Measurements from ENCODE around the gene TRIM26.
"Not testable (repeated sequence)": the region's sequence is repeated elsewhere in the genome, so short reads cannot be mapped to it uniquely, and the experiment has no call there.

Gene TRIM26

DNA sequence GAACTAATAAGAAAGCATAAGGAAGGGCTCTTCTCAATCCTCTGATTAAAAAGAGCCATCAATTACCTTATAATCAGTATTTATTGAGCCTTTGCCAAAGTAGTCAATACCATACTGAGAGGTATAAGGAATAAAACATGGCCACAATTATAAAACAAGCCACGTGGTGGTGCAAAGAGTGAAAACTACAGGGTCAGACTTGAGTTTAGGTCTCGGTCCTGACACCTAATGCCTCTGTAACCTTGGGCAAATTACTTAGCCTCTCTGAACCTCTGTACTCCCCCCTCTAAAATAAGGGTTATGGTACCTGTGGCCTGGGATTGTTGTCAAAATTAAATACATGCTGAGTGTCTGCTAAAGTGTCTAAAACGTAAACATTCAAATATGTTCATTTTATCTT lies 64.0 kb downstream of the TRIM26 start:
- H3K4me3 ChIP-seq (ENCODE audit: low read depth, low read length): no peak overlapping the region
- TF ChIP-seq, protein P1, sequence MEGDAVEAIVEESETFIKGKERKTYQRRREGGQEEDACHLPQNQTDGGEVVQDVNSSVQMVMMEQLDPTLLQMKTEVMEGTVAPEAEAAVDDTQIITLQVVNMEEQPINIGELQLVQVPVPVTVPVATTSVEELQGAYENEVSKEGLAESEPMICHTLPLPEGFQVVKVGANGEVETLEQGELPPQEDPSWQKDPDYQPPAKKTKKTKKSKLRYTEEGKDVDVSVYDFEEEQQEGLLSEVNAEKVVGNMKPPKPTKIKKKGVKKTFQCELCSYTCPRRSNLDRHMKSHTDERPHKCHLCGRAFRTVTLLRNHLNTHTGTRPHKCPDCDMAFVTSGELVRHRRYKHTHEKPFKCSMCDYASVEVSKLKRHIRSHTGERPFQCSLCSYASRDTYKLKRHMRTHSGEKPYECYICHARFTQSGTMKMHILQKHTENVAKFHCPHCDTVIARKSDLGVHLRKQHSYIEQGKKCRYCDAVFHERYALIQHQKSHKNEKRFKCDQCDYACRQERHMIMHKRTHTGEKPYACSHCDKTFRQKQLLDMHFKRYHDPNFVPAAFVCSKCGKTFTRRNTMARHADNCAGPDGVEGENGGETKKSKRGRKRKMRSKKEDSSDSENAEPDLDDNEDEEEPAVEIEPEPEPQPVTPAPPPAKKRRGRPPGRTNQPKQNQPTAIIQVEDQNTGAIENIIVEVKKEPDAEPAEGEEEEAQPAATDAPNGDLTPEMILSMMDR (IDR thresholded peaks at IDR 0.05; ENCODE audit: insufficient read depth, low read depth, low read length, missing control alignments): no peak
- DNase-seq (ENCODE audit: low read depth): no peak

DNA sequence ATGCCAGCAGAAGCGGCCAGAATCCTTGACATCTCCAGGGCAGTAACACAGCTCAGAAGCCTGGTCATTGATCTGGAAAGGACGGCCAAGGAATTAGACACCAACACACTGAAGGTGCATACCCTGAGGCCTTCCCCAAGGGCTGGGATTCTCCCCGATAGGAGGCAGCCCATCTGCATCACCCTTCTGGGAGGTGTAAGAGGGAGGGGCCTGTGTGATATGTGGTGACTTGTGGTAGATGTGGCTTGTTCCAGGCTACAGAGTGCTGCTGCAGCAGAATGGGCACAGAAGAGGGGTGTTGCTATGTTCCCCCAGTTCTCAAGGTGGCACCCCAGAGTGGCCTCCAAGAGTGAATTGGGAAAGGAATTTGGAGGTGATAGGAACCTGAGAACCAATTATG lies 66.1 kb downstream of the TRIM26 start:
- no peak overlapping the region for H3K4me3 ChIP-seq (ENCODE audit: low read depth, low read length)
- peak; percentile 16 for DNase-seq (ENCODE audit: low read depth)
- TF ChIP-seq, protein P1 (IDR thresholded peaks at IDR 0.05; ENCODE audit: insufficient read depth, low read depth, low read length, missing control alignments): no peak

DNA sequence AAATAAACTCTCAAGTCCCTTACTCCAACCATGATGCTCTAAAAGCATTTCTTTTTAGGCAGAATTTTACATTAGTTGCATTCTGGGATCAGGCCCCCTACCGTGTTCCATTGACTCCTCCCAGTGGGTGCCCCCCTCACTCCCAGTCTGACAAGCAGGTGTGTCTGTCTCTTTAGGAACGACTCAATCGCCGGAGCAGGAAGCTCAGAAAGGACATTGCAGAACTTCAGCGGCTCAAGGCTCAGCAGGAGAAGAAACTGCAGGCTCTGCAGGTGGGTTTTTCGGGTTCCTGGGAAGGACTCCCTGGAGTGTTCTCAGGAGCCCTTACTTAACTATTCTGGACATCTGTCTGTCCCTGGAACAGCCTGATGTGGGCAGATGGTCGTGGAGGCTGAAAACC lies 67.4 kb downstream of the TRIM26 start:
- TF ChIP-seq, protein P1 (IDR thresholded peaks at IDR 0.05; ENCODE audit: insufficient read depth, low read depth, low read length, missing control alignments): no peak
- H3K4me3 ChIP-seq (ENCODE audit: low read depth, low read length): no peak overlapping the region
- DNase-seq (ENCODE audit: low read depth): no peak

DNA sequence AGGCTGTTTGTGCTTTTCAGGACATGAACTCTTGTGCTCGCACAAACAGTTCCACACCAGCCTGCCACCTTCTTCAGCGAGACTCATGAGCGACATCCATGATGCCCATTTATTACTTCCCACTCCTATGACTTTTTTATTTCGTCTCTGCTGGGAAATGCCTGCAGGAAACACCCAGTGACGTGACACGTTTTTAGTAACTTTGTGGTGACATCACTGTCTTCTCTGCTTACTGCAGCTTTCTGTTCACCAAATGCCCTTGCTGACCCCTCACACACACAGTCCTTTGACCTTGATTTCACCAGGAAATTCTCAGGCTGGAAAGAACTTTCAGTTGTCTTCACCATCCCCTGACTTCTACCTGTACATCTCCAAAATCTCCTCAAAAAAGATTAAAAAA lies 68.4 kb downstream of the TRIM26 start:
- no peak overlapping the region for H3K4me3 ChIP-seq (ENCODE audit: low read depth, low read length)
- DNase-seq (ENCODE audit: low read depth): no peak
- TF ChIP-seq, protein P1 (IDR thresholded peaks at IDR 0.05; ENCODE audit: insufficient read depth, low read depth, low read length, missing control alignments): no peak

DNA sequence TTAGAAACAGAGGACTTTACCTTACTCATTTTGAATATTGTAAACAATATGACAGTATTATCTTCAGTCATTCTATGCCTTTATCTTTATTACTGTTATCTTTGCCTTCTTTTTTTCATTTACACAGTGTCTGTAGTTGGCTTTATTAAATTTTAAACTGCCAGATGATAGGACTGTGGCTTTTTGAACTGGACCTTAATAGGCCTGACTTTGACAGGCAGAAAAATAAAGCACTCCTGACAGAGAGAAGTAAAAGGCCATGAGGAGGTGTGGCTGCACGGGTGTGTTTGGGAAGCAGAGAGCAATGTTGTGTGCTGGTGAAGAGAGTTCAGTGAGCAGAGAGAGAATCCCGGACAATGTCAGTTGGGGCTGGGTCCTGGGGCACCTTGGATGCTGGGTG lies 69.4 kb downstream of the TRIM26 start:
- DNase-seq (ENCODE audit: low read depth): no peak
- TF ChIP-seq, protein P1 (IDR thresholded peaks at IDR 0.05; ENCODE audit: insufficient read depth, low read depth, low read length, missing control alignments): no peak
- no peak overlapping the region for H3K4me3 ChIP-seq (ENCODE audit: low read depth, low read length)

DNA sequence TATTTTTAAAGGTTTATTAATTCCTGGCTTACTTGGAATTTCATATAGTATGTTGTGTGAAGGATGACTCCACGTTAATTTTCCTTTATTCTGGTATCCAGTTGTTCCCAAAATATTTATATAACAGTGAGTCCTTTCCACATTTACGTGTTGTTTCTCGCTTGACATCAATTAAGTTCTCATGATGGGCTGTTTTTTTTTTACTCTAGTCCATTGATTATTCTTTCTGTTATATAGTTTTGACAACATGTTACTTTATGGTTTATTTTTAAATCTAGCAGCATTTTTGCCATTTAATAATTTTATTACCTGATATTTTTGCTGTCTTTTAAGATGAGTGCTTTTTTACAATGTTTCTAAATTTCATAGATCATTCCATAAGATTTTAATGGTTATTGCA lies 70.5 kb downstream of the TRIM26 start:
- TF ChIP-seq, protein P1 (IDR thresholded peaks at IDR 0.05; ENCODE audit: insufficient read depth, low read depth, low read length, missing control alignments): no peak
- DNase-seq (ENCODE audit: low read depth): no peak
- no peak overlapping the region for H3K4me3 ChIP-seq (ENCODE audit: low read depth, low read length)

DNA sequence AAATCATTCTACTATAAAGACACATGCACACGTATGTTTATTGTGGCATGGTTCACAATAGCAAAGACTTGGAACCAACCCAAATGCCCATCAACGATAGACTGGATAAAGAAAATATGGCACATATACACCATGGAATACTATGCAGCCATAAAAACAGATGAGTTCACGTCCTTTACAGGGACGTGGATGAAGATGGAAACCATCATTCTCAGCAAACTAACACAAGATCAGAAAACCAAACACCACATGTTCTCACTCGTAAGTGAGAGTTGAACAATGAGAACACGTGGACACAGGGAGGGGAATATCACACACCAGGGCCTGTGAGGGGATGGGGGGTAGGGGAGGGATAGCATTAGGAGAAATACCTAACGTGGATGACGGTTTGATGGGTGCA lies 73.0 kb downstream of the TRIM26 start:
- DNase-seq (ENCODE audit: low read depth); H3K4me3 ChIP-seq (ENCODE audit: low read depth, low read length): not testable (repeated sequence)

All from GM12865 (cell line).